GM18505 (cell line): Measurements from ENCODE around the gene DDR2.

Source experiments
- ATAC-seq: cut with Tn5 transposase; IDR thresholded peaks from one replicate; pipeline ENCODE4 v1.9.1; 2021; ENCODE audit not compliant: unreplicated experiment
- POLR2A ChIP-seq: IDR thresholded peaks from 4 replicates; pipeline ENCODE4 v1.6.1; 2011; ENCODE audit warnings: borderline replicate concordance; ENCODE audit not compliant: insufficient read depth, insufficient read length; ENCODE audit errors: extremely low read depth

Gene DDR2

DNA sequence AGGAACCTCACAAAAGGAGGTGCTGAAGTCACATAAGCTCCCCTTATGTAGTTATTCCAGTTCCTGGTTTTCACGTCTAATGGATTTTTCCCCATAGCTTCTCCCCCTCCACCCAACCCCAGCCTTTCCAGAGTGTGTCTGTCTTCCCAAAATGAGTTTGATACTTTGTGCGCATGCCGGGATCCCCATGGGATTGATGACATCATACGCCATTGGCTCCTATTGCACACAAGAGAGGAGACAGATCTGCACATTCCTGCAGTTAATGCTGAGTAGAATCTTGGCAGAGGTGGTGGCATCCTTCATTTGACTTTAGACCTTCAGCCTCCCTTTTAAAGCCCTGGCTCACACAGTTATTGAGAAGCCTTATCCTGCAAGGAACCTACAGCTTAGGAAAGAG is 71.4 kb downstream of the DDR2 start:
- no peak for ATAC-seq
- TF ChIP-seq POLR2A: no peak

- no peak for TF ChIP-seq POLR2A
- no peak for ATAC-seq
Measured at GRCh38 chr1:162704673-162705424, 72.6 kb downstream of the DDR2 start.

DNA sequence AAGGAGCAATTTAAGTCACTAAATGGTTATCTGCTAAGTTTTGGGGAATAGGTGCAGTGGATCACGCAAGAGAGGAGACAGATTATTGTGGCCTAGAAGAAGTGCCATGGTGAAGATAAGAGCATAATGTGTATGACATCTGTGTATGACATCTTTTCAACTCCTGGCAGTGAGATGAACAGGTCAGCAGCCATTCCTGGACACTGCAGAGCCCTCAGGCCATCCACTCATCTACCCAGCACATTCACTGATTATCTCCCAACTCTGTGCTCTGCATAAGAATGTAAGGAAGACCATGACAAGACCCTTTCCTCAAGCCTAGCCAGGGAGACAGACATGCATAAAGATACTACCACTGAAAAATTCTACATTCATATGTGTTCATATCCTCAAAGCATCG is 73.7 kb downstream of the DDR2 start:
- no peak for TF ChIP-seq POLR2A
- no peak for ATAC-seq

GRCh38 chr1:162706606-162707005 is 74.3 kb downstream of the DDR2 start:
- no peak for ATAC-seq

GRCh38 chr1:162708286-162708685 is 76.0 kb downstream of the DDR2 start:
- no peak for TF ChIP-seq POLR2A
- ATAC-seq: no peak

More at GRCh38 chr1:162706606-162707005, 74.3 kb downstream of the DDR2 start:
- no peak for TF ChIP-seq POLR2A

DNA sequence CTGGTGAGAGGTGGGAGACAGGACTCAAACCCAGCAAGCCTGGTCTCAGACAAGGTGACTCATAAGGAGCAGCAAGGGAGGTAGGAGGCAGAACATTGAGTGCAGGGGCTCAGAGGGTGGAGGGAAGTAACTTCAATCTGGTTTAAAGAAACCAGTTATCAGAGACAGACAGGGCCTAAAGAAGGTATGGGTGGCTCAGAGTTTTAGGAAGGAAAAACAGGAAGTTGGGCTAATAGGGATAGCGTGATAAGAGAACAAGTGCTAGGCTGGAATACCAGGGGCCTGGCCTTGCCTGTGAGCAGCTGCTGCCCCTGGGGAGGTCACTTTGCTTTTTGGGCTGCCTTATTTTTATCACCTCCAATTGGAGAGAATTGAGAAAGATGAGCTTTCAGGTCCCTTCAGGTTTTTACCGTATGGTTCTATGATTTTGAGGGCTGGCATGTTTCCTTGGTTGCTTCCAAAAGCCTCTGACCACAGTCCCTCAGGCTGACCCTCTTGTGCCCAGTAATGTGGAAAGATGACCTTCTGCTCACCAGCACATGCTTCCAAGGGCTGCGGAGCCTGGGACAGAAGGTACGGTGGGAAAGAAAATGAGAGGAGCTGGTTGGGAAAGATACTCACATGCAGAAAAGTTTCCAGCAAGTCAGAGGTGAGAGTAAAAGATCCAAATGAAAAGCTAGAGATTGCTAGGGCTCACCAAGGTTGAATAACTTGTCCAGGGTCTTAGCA is 77.0 kb downstream of the DDR2 start:
- no peak for ATAC-seq

DNA sequence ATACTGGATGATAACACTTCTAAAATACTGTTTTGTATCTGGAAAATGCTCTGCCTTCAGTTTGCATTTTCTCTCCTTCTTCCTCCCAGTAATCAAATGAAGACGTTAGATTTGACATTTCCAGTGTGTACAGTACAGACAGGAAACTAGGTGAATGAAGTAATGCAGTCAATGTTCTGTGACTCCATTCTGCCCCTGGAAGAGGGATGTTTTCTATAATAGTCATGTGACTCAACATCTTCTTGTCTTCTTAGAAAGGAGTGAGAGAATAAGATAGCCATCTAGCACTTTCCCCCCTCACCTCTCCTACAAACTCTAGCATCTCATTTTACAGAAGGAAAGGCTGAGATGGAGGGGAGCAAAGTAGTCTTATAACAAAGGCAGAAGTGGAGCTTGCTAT is 77.6 kb downstream of the DDR2 start:
- TF ChIP-seq POLR2A: no peak
- no peak for ATAC-seq

More for the DNA sequence above, 77.0 kb downstream of the DDR2 start:
- no peak for TF ChIP-seq POLR2A

- no peak for TF ChIP-seq POLR2A
- ATAC-seq: no peak
Measured at GRCh38 chr1:162710345-162710744, 78.1 kb downstream of the DDR2 start.

GRCh38 chr1:162710780-162711465 is 78.7 kb downstream of the DDR2 start:
- ATAC-seq: no peak
- TF ChIP-seq POLR2A: no peak

DNA sequence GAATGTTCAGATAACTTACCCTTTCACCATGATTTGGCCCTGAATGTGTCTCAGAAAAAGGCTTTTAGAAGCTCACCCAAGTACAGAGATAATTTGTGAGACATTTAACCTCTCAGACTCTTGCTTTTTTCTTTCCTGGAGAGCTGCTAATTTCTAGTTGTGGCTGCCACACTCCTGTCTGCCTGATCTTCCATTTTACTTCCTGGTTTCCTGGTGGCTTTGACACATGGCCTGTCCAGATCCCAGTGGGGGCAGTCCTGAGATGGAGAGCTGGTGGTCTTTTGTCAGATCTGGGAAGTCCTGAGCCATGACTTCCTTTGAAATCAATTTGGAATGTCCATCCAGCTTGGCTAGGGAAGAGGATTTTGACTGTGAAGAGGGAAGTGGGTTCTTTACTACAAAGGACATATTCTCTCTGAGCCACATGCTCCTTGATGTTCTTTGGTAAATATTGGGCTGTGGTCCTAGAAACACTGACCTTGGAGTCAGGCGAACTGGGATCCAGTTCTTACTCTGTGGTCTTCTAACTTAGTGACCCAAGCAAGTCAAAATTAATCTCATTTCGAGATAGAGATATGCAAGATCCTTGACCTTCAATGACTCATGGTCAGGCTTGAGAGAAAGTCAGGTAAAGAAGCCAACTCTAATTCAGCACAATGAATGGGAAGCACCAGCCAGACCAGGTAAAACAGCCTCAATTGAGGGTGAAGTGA is 80.2 kb downstream of the DDR2 start:
- no peak for TF ChIP-seq POLR2A
- ATAC-seq: no peak

GRCh38 chr1:162716123-162716522 is 83.9 kb downstream of the DDR2 start:
- TF ChIP-seq POLR2A: no peak
- ATAC-seq: no peak

GRCh38 chr1:162716552-162716951 is 84.3 kb downstream of the DDR2 start:
- ATAC-seq: no peak
- no peak for TF ChIP-seq POLR2A
